ENCODE results near the gene TMCO4.

GRCh38 chr1:19817160-19817559 is 17.4 kb upstream of the TMCO4 start:
- TF ChIP-seq, protein P1, sequence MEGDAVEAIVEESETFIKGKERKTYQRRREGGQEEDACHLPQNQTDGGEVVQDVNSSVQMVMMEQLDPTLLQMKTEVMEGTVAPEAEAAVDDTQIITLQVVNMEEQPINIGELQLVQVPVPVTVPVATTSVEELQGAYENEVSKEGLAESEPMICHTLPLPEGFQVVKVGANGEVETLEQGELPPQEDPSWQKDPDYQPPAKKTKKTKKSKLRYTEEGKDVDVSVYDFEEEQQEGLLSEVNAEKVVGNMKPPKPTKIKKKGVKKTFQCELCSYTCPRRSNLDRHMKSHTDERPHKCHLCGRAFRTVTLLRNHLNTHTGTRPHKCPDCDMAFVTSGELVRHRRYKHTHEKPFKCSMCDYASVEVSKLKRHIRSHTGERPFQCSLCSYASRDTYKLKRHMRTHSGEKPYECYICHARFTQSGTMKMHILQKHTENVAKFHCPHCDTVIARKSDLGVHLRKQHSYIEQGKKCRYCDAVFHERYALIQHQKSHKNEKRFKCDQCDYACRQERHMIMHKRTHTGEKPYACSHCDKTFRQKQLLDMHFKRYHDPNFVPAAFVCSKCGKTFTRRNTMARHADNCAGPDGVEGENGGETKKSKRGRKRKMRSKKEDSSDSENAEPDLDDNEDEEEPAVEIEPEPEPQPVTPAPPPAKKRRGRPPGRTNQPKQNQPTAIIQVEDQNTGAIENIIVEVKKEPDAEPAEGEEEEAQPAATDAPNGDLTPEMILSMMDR (IDR thresholded peaks at IDR 0.05): no peak
- TF ChIP-seq POLR2A (IDR thresholded peaks at IDR 0.05) (no peak), POLR2AphosphoS5 (IDR thresholded peaks at IDR 0.05) (no peak)

Data from transverse colon (tissue), 4 donors.